Colonic mucosa (tissue), 4 donors: ENCODE results near the gene TRIO. TPM values are rescaled to one million over a fixed set of nuclear protein-coding genes. Genes with fewer than 3 reads are reported as not detected.
A peak's percentile ranks its signal among the peaks of the same experiment; 100 is the strongest.

Experiments
- DNase-seq: peaks from one replicate; pipeline ENCODE4 v3.0.0-alpha.2; 2020
- H3K27ac ChIP-seq: fragments of 200-600 bp; one replicate; pipeline ENCODE4 v1.8.0; 2021
- H3K27me3 ChIP-seq: fragments of 200-600 bp; one replicate; pipeline ENCODE4 v1.8.0; 2021
- H3K36me3 ChIP-seq: fragments of 200-600 bp; one replicate; pipeline ENCODE4 v1.8.0; 2021
- H3K4me1 ChIP-seq: fragments of 200-600 bp; one replicate; pipeline ENCODE4 v1.8.0; 2021; ENCODE audit warnings: mild to moderate bottlenecking
- H3K4me3 ChIP-seq: fragments of 200-600 bp; one replicate; pipeline ENCODE4 v1.8.0; 2021
- H3K9ac ChIP-seq, 2 donors: one replicate each; pipeline ENCODE4 v1.7.0; 2013; ENCODE audit warnings: control low read depth in 2 of 2, low read depth in 2 of 2, low read length in 2 of 2
- H3K9me3 ChIP-seq: fragments of 200-600 bp; one replicate; pipeline ENCODE4 v1.8.0; 2021
- intact Hi-C: fragments of 100-400 bp; cut with DNase I; formaldehyde crosslinking; loops from one replicate; pipeline ENCODE4 v1.14.1; 2022
- total RNA-seq, 2 donors: library from RNA; stranded (reverse); fragmentation: NEBNext Ultra II Directional in 1 of 2; extraction: Animal tissue kit (Norgen Biotek cat#: 25700) in 1 of 2; gene quantifications; one replicate each; pipeline ENCODE4 v1.2.1, GENCODE V29; 2021
- TF ChIP-seq, protein P1 (sequence below): fragments of 200-600 bp; IDR thresholded peaks from one replicate; pipeline ENCODE4 v1.8.0; 2022; ENCODE audit warnings: antibody characterized with exemption, mild to moderate bottlenecking
- donor health status: healthy.
- donor health status: DM: no; HTN: no; CAD: no.
- donor health status: DM: no; HTN: no; CAD: no.

The TRIO gene
- total RNA-seq, 2 donors from 2014 or later = 134 to 138 TPM

DNA sequence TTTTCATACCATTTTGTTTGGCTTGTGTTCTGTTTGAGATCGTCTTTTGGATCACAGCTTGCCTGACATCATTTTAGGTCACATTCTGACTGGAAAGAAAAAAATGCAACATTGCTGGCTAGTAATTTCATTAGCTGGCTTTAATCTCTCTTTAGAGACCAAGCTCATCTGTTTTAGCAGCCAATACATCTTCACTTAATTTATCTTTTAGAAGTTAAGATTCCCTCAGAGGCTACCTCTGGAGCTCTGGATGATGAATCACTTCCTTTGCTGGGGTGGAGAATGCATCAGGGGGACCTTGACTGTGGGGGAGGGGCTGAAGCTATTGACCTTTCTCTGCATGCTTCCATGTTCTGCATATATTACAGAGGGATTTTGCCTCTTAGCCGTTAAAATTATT lies 256.9 kb downstream of the TRIO start:
- no peaks in the 10 kb centered on the region for H3K9me3 ChIP-seq
- no peak overlapping the region for H3K27ac ChIP-seq
- no peak overlapping the region for H3K9ac ChIP-seq
- H3K4me3 ChIP-seq = no peak overlapping the region
- intact Hi-C loops = no loop called here
- H3K27me3 ChIP-seq = no peaks in the 10 kb centered on the region
- no peaks in the 10 kb centered on the region for H3K4me1 ChIP-seq
- H3K36me3 ChIP-seq = no peaks in the 10 kb centered on the region
- TF ChIP-seq, protein P1, sequence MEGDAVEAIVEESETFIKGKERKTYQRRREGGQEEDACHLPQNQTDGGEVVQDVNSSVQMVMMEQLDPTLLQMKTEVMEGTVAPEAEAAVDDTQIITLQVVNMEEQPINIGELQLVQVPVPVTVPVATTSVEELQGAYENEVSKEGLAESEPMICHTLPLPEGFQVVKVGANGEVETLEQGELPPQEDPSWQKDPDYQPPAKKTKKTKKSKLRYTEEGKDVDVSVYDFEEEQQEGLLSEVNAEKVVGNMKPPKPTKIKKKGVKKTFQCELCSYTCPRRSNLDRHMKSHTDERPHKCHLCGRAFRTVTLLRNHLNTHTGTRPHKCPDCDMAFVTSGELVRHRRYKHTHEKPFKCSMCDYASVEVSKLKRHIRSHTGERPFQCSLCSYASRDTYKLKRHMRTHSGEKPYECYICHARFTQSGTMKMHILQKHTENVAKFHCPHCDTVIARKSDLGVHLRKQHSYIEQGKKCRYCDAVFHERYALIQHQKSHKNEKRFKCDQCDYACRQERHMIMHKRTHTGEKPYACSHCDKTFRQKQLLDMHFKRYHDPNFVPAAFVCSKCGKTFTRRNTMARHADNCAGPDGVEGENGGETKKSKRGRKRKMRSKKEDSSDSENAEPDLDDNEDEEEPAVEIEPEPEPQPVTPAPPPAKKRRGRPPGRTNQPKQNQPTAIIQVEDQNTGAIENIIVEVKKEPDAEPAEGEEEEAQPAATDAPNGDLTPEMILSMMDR = no peak
- DNase-seq = no peak

GRCh38 chr5:14400611-14401010 lies 257.5 kb downstream of the TRIO start:
- TF ChIP-seq, protein P1 = no peak
- no peak for DNase-seq
- no peaks in the 10 kb centered on the region for H3K27me3 ChIP-seq
- intact Hi-C loops = no loop called here
- H3K4me1 ChIP-seq = no peaks in the 10 kb centered on the region
- no peak overlapping the region for H3K27ac ChIP-seq
- no peak overlapping the region for H3K4me3 ChIP-seq
- no peaks in the 10 kb centered on the region for H3K9me3 ChIP-seq
- H3K36me3 ChIP-seq = no peaks in the 10 kb centered on the region
- H3K9ac ChIP-seq = no peak overlapping the region

DNA sequence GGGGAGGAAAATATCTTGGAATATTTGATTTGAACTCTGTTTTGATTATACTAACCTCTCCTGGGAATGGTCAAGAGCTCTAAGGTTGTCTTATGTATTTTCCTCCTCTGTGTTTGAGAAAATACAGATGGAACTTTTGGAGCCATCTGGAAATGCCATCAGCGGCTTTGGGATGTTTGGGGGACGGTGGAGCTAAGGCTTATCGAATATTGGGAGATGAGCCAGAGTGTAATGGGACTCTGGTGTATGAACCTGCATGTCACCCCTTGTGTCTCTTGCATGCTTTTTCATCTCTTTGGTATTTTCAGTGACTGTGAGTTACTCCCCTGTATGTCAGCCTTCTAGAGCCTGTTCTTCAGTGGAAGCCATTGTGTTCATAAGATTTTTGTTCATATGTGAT lies 258.5 kb downstream of the TRIO start:
- no peaks in the 10 kb centered on the region for H3K27me3 ChIP-seq
- no peak for DNase-seq
- H3K36me3 ChIP-seq = no peaks in the 10 kb centered on the region
- TF ChIP-seq, protein P1 = no peak
- intact Hi-C loops = no loop called here
- H3K4me1 ChIP-seq = no peaks in the 10 kb centered on the region
- no peak overlapping the region for H3K9ac ChIP-seq
- H3K9me3 ChIP-seq = no peaks in the 10 kb centered on the region
- H3K27ac ChIP-seq = no peak overlapping the region
- H3K4me3 ChIP-seq = no peak overlapping the region

DNA sequence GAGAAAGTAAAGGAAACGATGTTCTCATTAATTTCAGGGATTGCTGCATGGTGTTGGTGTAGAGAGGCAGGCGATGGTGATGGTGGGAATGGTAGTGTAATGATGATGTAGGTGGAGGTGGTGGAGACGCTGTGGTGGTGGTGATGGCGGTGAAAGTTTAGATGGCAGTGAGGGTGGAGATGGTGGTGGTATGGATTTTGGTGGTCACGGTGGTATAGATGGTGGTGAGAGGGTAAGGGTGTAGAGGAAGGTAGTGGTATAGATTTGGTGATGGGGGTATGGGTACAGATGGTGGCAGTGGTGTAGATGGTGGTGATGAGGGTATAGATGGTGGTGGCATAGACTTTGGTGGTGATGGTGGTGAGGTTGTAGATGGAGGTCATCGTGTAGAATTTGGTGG lies 259.3 kb downstream of the TRIO start:
- DNase-seq = no peak
- Histone ChIP-seq H3K9ac (no peak overlapping the region), H3K36me3 (no peaks in the 10 kb centered on the region), H3K27ac (no peak overlapping the region), H3K9me3 (no peaks in the 10 kb centered on the region), H3K4me1 (no peaks in the 10 kb centered on the region), H3K27me3 (no peaks in the 10 kb centered on the region), H3K4me3 (no peak overlapping the region)
- TF ChIP-seq, protein P1 = no peak
- intact Hi-C loops = no loop called here

DNA sequence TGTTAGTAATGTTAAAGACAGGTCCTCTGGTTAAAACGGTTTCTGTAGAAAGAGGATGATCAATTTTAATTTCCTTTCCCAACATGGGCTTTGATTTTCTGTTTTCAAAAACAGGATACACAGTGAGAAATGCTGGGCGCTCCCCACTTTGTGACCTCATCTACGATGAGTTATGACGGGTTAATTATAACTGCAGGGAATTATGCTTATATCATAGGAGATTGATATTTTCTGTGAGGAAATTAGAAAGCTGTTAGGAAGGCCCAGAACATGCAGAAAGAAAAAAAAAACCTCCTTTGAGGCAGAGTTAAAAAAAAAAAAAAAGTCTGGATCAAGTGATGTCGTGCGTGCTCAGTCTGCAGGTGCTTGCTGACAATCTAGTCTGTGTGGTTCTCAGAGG lies 261.6 kb downstream of the TRIO start:
- TF ChIP-seq, protein P1 = no peak
- Histone ChIP-seq H3K9ac (peak overlapping the region in 1 of 2 donors; percentile 31), H3K4me3 (no peak overlapping the region), H3K27me3 (no peaks in the 10 kb centered on the region), H3K4me1 (no peaks in the 10 kb centered on the region), H3K9me3 (no peaks in the 10 kb centered on the region), H3K36me3 (no peaks in the 10 kb centered on the region), H3K27ac (peak overlapping the region; percentile 10)
- intact Hi-C loops = no loop called here
- DNase-seq = no peak

DNA sequence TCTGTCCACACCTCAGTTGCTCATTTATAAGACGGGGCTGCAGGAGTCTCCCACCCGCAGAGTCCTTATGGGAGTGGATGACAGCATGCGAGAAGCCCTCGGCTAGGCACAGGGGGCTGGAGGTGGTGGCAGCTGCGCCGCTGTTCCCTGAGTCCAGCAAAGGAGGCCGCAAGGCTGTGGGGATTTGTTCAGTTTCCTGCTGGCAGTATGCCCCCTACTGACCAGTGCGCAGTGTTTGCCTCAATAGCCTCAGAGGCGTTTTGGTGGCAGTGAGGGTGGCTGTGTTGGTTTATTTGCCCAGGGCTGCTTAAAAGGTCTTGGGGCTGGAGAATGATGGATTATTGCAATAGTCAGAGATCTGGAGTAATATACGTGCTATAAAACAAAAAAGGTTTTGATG lies 262.1 kb downstream of the TRIO start:
- intact Hi-C loops = no loop called here
- DNase-seq = peak; percentile 47
- Histone ChIP-seq H3K4me1 (no peaks in the 10 kb centered on the region), H3K27ac (peak overlapping the region; percentile 10), H3K9me3 (no peaks in the 10 kb centered on the region), H3K4me3 (no peak overlapping the region), H3K36me3 (no peaks in the 10 kb centered on the region), H3K27me3 (no peaks in the 10 kb centered on the region), H3K9ac (peak overlapping the region in 1 of 2 donors; percentile 31)
- TF ChIP-seq, protein P1 = no peak
